GM18502 (cell line): ENCODE data around the gene FRMPD2.
A peak's percentile ranks its signal among the peaks of the same experiment; 100 is the strongest.
"Not testable (repeated sequence)": the region's sequence is repeated elsewhere in the genome, so short reads cannot be mapped to it uniquely, and the experiment has no call there.

Experiments
- ATAC-seq: cut with Tn5 transposase; IDR thresholded peaks from one replicate; pipeline ENCODE4 v1.9.1; 2021; ENCODE audit warnings: mild to moderate bottlenecking; ENCODE audit not compliant: unreplicated experiment, poor library complexity

Gene FRMPD2

GRCh38 chr10:48213047-48213446 lies 61.4 kb downstream of the FRMPD2 start:
- no peak for ATAC-seq

- no peak for ATAC-seq
Measured at GRCh38 chr10:48211777-48212176, 62.7 kb downstream of the FRMPD2 start.

- ATAC-seq, result no peak
Measured at GRCh38 chr10:48210966-48211365, 63.5 kb downstream of the FRMPD2 start.

GRCh38 chr10:48210391-48210790 lies 64.1 kb downstream of the FRMPD2 start:
- ATAC-seq, result no peak

GRCh38 chr10:48209241-48209640 lies 65.3 kb downstream of the FRMPD2 start:
- no peak for ATAC-seq

- no peak for ATAC-seq
Measured at GRCh38 chr10:48207853-48208252, 66.6 kb downstream of the FRMPD2 start.

GRCh38 chr10:48206482-48207250 lies 67.8 kb downstream of the FRMPD2 start:
- no peak for ATAC-seq

GRCh38 chr10:48205918-48206317 lies 68.6 kb downstream of the FRMPD2 start:
- ATAC-seq, result peak; percentile 92

- no peak for ATAC-seq
Measured at GRCh38 chr10:48199580-48200377, 74.7 kb downstream of the FRMPD2 start.

- no peak for ATAC-seq
Measured at GRCh38 chr10:48197236-48197899, 77.1 kb downstream of the FRMPD2 start.

GRCh38 chr10:48195803-48196202 lies 78.7 kb downstream of the FRMPD2 start:
- no peak for ATAC-seq

- no peak for ATAC-seq
Measured at GRCh38 chr10:48194830-48195229, 79.7 kb downstream of the FRMPD2 start.

- no peak for ATAC-seq
Measured at GRCh38 chr10:48193556-48193955, 80.9 kb downstream of the FRMPD2 start.

GRCh38 chr10:48192881-48193450 lies 81.5 kb downstream of the FRMPD2 start:
- ATAC-seq, result no peak

GRCh38 chr10:48187713-48188485 lies 86.6 kb downstream of the FRMPD2 start:
- no peak for ATAC-seq

GRCh38 chr10:48187126-48187525 lies 87.4 kb downstream of the FRMPD2 start:
- no peak for ATAC-seq

GRCh38 chr10:48186264-48186804 lies 88.2 kb downstream of the FRMPD2 start:
- not testable (repeated sequence) for ATAC-seq

- ATAC-seq, result no peak
Measured at GRCh38 chr10:48184224-48184623, 90.3 kb downstream of the FRMPD2 start.

GRCh38 chr10:48172715-48173114 lies 101.8 kb downstream of the FRMPD2 start:
- ATAC-seq, result not testable (repeated sequence)

- ATAC-seq, result not testable (repeated sequence)
Measured at GRCh38 chr10:48160670-48161069, 113.8 kb downstream of the FRMPD2 start.
